ENCODE measurements around the gene GPR68. TPM values are rescaled to one million over a fixed set of nuclear protein-coding genes. Genes with fewer than 3 reads are reported as not detected.

GPR68 gene
- total and polyA plus RNA-seq, 2 experiments from 2014 or later: 0.19 to 0.35 TPM

DNA sequence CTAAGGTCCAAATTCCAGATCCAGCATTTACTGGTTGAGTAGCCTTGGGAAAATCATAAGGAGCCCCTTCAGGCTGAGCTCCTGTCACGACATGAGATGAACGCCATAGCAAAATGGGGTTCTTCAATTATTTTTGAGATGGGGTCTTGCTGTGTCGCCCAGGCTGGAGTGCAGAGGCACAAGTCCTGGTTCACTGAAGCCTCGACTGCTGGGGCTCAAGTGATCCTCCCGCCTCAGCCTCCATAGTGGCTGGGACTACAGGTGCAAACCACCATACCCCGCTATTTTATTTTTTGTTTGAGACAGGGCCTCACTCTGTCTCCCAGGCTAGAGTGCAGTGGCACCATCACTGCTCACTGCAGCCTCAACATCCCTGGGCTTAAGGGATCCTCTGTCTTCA, 25.7 kb upstream of the GPR68 start:
- H3F3A ChIP-seq (replicated peaks; ENCODE audit: low read depth): no peaks in the 10 kb centered on the region
- H3K36me3 Mint-ChIP-seq (ENCODE audit: low read depth): peaks cover 5% of the 10 kb centered on the region; the same call in 2 of the 3 replicates
- no peaks in the 10 kb centered on the region for H3K4me1 ChIP-seq (ENCODE audit: insufficient read depth)
- no peaks in the 10 kb centered on the region for H3K79me2 ChIP-seq (replicated peaks; ENCODE audit: insufficient read depth)
- no peak for ATAC-seq
- H2AFZ ChIP-seq: no peak overlapping the region
- no peaks in the 10 kb centered on the region; the same call in 2 of the 3 replicates for H3K9me3 Mint-ChIP-seq
- H3K4me1 Mint-ChIP-seq: peaks cover 2% of the 10 kb centered on the region; the same call in 1 of the 3 replicates
- H3K27me3 ChIP-seq (ENCODE audit: insufficient read depth): peaks cover 10% of the 10 kb centered on the region
- peaks cover 8% of the 10 kb centered on the region for H3K27me3 Mint-ChIP-seq (ENCODE audit: insufficient read depth, low read depth, poor library complexity)
- H3K27ac ChIP-seq (ENCODE audit: low read depth): no peak overlapping the region
- H3K4me3 ChIP-seq: no peak overlapping the region
- no peak for DNase-seq (ENCODE audit: low spot score)
- no peak overlapping the region for H3K4me2 ChIP-seq
- no peak overlapping the region for H3K27ac Mint-ChIP-seq
- no peaks in the 10 kb centered on the region for H4K20me1 ChIP-seq (replicated peaks; ENCODE audit: insufficient read depth)
- TF ChIP-seq NANOG (IDR thresholded peaks at IDR 0.05; ENCODE audit: borderline replicate concordance) (no peak), ZNF114 (CRISPR knock-in tag; IDR thresholded peaks at IDR 0.05) (no peak), EZH2phosphoT487 (IDR thresholded peaks at IDR 0.05; ENCODE audit: unreplicated experiment) (no peak), STAT1 (IDR thresholded peaks at IDR 0.05; ENCODE audit: unreplicated experiment) (no peak)
- TF ChIP-seq, protein P1, sequence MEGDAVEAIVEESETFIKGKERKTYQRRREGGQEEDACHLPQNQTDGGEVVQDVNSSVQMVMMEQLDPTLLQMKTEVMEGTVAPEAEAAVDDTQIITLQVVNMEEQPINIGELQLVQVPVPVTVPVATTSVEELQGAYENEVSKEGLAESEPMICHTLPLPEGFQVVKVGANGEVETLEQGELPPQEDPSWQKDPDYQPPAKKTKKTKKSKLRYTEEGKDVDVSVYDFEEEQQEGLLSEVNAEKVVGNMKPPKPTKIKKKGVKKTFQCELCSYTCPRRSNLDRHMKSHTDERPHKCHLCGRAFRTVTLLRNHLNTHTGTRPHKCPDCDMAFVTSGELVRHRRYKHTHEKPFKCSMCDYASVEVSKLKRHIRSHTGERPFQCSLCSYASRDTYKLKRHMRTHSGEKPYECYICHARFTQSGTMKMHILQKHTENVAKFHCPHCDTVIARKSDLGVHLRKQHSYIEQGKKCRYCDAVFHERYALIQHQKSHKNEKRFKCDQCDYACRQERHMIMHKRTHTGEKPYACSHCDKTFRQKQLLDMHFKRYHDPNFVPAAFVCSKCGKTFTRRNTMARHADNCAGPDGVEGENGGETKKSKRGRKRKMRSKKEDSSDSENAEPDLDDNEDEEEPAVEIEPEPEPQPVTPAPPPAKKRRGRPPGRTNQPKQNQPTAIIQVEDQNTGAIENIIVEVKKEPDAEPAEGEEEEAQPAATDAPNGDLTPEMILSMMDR (conservative IDR thresholded peaks at IDR 0.05; ENCODE audit: low read depth in 2 of 2): no peak
- TF ChIP-seq, protein P2, sequence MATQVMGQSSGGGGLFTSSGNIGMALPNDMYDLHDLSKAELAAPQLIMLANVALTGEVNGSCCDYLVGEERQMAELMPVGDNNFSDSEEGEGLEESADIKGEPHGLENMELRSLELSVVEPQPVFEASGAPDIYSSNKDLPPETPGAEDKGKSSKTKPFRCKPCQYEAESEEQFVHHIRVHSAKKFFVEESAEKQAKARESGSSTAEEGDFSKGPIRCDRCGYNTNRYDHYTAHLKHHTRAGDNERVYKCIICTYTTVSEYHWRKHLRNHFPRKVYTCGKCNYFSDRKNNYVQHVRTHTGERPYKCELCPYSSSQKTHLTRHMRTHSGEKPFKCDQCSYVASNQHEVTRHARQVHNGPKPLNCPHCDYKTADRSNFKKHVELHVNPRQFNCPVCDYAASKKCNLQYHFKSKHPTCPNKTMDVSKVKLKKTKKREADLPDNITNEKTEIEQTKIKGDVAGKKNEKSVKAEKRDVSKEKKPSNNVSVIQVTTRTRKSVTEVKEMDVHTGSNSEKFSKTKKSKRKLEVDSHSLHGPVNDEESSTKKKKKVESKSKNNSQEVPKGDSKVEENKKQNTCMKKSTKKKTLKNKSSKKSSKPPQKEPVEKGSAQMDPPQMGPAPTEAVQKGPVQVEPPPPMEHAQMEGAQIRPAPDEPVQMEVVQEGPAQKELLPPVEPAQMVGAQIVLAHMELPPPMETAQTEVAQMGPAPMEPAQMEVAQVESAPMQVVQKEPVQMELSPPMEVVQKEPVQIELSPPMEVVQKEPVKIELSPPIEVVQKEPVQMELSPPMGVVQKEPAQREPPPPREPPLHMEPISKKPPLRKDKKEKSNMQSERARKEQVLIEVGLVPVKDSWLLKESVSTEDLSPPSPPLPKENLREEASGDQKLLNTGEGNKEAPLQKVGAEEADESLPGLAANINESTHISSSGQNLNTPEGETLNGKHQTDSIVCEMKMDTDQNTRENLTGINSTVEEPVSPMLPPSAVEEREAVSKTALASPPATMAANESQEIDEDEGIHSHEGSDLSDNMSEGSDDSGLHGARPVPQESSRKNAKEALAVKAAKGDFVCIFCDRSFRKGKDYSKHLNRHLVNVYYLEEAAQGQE (IDR thresholded peaks at IDR 0.05; ENCODE audit: unreplicated experiment): no peak
- no peaks in the 10 kb centered on the region for H3K9me2 ChIP-seq (ENCODE audit: insufficient read depth)
- no peaks in the 10 kb centered on the region for H3K36me3 ChIP-seq (ENCODE audit: insufficient read depth)
- no peak overlapping the region for H3K4me3 Mint-ChIP-seq

DNA sequence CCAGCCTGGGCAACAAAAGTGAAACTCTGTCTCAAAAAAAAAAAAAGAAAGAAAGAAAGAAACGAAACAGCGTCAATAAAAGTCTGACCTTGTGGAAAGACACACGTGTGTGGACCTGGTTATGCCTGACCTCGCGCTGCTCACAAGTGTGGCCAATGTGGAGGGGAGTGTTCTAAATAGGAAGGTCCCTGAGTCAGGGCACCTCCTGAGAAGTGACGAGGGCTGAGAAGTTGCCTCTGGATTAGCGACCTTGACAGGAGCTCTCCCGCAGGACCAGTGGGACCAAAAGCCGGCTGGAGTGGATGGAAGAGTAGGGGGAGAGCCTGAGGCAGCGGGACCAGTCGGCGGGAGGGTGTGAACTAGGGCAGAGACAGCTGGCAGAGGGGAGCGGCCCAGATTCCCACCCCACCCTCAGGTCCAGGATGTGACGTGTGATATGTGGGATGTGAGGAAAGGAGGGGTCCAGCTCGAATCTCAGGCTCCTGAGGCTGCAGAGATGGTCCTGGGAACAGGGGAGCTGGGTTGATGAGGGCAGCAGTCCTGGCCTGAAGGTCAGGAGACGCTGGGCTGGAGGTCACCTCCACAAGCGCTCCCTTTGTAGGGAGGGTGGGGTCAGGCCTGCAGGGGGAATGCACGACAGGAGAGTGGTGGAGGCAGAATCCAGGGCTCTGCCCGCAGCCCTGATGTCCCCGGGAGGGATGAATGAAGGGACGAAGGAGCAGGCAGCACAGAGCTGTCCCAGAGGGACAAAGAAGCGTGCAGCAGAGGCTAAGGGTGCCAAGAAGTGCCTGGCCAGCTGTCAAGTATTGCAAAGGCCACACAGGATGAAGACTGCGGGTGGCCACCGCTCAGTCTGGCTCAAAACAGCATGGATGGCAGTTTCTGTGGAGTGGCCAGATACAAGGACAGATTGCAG, 24.8 kb upstream of the GPR68 start:
- no peaks in the 10 kb centered on the region for H4K20me1 ChIP-seq (replicated peaks; ENCODE audit: insufficient read depth)
- Mint-ChIP-seq H3K4me1 (peaks cover 5% of the 10 kb centered on the region; the same call in 2 of the 3 replicates), H3K27ac (no peak overlapping the region), H3K27me3 (ENCODE audit: insufficient read depth, low read depth, poor library complexity) (peaks cover 13% of the 10 kb centered on the region), H3K4me3 (no peak overlapping the region), H3K36me3 (ENCODE audit: low read depth) (peaks cover 5% of the 10 kb centered on the region; the same call in 2 of the 3 replicates), H3K9me3 (no peaks in the 10 kb centered on the region; the same call in 2 of the 3 replicates)
- ATAC-seq: no peak
- H3K27me3 ChIP-seq (ENCODE audit: insufficient read depth): peaks cover 17% of the 10 kb centered on the region
- H3K9me2 ChIP-seq (ENCODE audit: insufficient read depth): no peaks in the 10 kb centered on the region
- no peak overlapping the region for H3K4me2 ChIP-seq
- no peak overlapping the region for H2AFZ ChIP-seq
- H3K4me3 ChIP-seq: no peak overlapping the region
- H3K36me3 ChIP-seq (ENCODE audit: insufficient read depth): no peaks in the 10 kb centered on the region
- no peak for DNase-seq (ENCODE audit: low spot score)
- no peaks in the 10 kb centered on the region for H3K79me2 ChIP-seq (replicated peaks; ENCODE audit: insufficient read depth)
- H3F3A ChIP-seq (replicated peaks; ENCODE audit: low read depth): no peaks in the 10 kb centered on the region
- no peaks in the 10 kb centered on the region for H3K4me1 ChIP-seq (ENCODE audit: insufficient read depth)
- no peak overlapping the region for H3K27ac ChIP-seq (ENCODE audit: low read depth)
- TF ChIP-seq EZH2phosphoT487 (IDR thresholded peaks at IDR 0.05; ENCODE audit: unreplicated experiment): no peak
- no peak for TF ChIP-seq POLR2AphosphoS5 (IDR thresholded peaks at IDR 0.05; ENCODE audit: low read depth)
- TF ChIP-seq EZH2 (IDR thresholded peaks at IDR 0.05; ENCODE audit: low read depth, unreplicated experiment): no peak
- TF ChIP-seq CREB1 (CRISPR knock-in tag; IDR thresholded peaks at IDR 0.05; ENCODE audit: low read depth): no peak
- no peak for TF ChIP-seq STAT1 (IDR thresholded peaks at IDR 0.05; ENCODE audit: unreplicated experiment)

Measured in GM23338 (cell line).